ENCODE data around the gene ADRA1B.

ADRA1B gene

DNA sequence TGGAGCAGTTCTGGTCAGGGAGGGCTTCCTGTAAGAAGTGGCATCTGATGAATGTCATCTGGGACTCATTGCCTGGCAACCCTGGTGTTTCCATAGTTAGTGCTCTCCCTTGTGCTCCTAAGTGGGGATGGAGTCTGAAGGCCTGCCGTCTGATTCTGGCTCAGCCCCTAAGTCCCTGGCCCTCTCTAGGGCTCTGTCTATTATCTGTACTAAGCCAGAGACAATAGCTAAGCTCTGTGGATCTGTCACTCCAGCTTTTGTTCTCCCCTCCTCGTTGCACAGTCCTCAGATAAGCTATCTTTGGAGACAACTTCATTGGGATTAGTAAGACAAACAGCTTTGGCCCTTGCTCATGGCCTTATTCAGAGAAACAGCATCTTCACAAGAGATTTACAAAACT, 62.1 kb downstream of the ADRA1B start:
- TF ChIP-seq CTCF (IDR thresholded peaks at IDR 0.05; ENCODE audit: low read depth, low read length, missing control alignments): no peak
- no peak for DNase-seq (ENCODE audit: low read depth)
- H3K4me3 ChIP-seq (ENCODE audit: low read depth, low read length): no peak overlapping the region
- in situ Hi-C loops (cut with HindIII; ENCODE audit: low sequenced_read_pairs): loop anchor here (25.0 kb wide), 2 partner anchors 541 to 691 kb away; no protein-coding TSS in a partner anchor

GRCh38 chr5:159982421-159983173, 66.3 kb downstream of the ADRA1B start:
- in situ Hi-C loops (cut with HindIII; ENCODE audit: low sequenced_read_pairs): loop anchor here (25.0 kb wide), 2 partner anchors 545 to 695 kb away; no protein-coding TSS in a partner anchor
- H3K4me3 ChIP-seq (ENCODE audit: low read depth, low read length): no peak overlapping the region
- no peak for TF ChIP-seq CTCF (IDR thresholded peaks at IDR 0.05; ENCODE audit: low read depth, low read length, missing control alignments)
- no peak for DNase-seq (ENCODE audit: low read depth)

DNA sequence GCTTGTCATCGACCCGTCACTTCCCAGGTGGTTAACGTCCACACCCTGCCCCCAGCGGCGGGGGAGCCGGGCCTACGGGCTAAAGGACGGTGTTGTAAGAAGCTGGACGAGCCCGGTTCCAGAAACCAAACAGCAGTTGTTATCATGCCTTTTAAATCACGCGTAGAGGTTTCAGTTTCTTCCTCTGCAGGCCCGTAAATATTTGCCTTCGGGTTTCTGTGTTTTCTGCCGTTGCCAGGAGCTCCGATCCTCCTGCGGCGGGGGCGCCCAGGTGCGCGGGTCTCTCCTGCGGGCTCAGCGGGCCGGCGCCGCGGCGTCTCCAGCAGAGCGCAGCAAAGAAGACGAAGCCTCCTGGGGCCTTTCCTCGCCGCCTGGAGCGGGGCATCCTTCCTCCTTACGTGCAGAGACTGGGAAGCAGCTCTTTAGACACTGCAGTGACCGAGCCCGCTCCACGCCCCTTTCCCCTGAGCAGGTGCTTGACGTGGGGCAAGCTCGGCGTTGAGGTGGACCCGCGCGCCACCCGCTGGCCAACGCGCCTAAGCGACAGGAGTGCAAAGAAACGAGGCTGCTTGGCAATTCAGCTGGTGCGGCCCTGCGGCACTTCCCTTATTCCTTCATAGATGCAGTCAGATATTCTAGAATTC, 70.9 kb downstream of the ADRA1B start:
- no peak for DNase-seq (ENCODE audit: low read depth)
- peak; percentile 80 for TF ChIP-seq CTCF (IDR thresholded peaks at IDR 0.05; ENCODE audit: low read depth, low read length, missing control alignments)
- in situ Hi-C loops (cut with HindIII; ENCODE audit: low sequenced_read_pairs): loop anchor here (25.0 kb wide), 2 partner anchors 550 to 700 kb away; no protein-coding TSS in a partner anchor
- H3K4me3 ChIP-seq (ENCODE audit: low read depth, low read length): peak overlapping the region; percentile 42

DNA sequence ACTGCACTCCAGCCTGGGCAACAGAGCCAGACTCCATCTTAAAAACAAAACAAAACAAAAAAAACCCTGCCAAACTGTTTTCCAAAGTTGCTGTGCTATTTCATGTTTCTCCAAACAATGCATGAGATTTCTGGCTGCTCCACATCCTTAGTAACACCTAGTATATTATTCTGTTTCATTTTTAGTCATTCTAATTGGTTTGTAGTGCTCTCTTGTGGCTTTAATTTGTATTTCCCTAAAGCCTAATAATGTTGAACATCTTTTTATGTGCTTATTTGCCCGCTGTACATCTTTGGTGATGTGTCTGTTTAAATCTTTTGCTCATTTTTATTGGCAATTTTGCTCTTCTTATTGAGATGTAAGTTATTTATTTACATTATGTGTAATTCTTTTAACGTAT, 74.2 kb downstream of the ADRA1B start:
- in situ Hi-C loops (cut with HindIII; ENCODE audit: low sequenced_read_pairs): loop anchor here (25.0 kb wide), 2 partner anchors 553 to 703 kb away; no protein-coding TSS in a partner anchor
- peak; percentile 2 for TF ChIP-seq CTCF (IDR thresholded peaks at IDR 0.05; ENCODE audit: low read depth, low read length, missing control alignments)
- no peak overlapping the region for H3K4me3 ChIP-seq (ENCODE audit: low read depth, low read length)
- DNase-seq (ENCODE audit: low read depth): no peak

DNA sequence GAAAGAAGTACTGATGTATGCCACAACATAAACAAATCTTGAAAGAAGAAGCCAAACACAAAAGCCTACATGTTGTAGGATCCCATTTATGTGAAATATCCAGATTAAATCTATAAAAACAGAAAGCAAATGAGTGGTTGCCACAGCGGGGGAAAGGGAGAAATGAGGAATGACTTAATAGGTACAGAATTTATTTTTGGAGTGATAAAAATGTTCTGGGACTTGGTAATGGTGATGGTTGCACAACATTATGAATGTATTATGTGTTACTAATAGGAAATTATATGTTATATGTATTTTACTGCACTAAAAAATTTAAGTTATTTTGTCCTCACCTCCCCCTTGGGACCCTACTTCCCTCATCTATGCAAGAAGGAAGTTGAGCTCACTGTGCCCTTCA, 76.3 kb downstream of the ADRA1B start:
- no peak for TF ChIP-seq CTCF (IDR thresholded peaks at IDR 0.05; ENCODE audit: low read depth, low read length, missing control alignments)
- in situ Hi-C loops (cut with HindIII; ENCODE audit: low sequenced_read_pairs): loop anchor here (25.0 kb wide), 2 partner anchors 555 to 705 kb away; no protein-coding TSS in a partner anchor
- H3K4me3 ChIP-seq (ENCODE audit: low read depth, low read length): no peak overlapping the region
- no peak for DNase-seq (ENCODE audit: low read depth)

DNA sequence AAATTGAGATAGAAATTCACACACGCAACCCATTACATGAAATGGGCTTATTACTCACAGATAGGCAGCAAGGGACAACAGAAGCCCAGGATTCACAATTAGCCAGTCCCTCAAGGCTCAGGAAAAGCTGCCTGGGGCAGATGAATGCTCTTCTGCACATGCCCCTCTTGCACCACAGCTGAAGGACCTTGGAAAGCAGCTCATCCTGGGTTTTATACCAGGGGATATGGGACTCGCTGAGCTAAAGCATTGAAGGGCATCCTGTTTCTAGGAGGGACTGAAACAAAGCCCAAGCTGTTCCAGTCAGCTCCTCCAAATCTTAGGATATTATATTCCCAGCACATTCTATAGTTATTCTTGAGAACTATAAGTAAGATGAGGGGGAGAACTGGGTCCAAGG, 76.9 kb downstream of the ADRA1B start:
- no peak for TF ChIP-seq CTCF (IDR thresholded peaks at IDR 0.05; ENCODE audit: low read depth, low read length, missing control alignments)
- in situ Hi-C loops (cut with HindIII; ENCODE audit: low sequenced_read_pairs): loop anchor here (25.0 kb wide), 2 partner anchors 556 to 706 kb away; no protein-coding TSS in a partner anchor
- H3K4me3 ChIP-seq (ENCODE audit: low read depth, low read length): no peak overlapping the region
- DNase-seq (ENCODE audit: low read depth): no peak

Measured in astrocyte of the cerebellum (primary cell).